Progenitor cell of endocrine pancreas (in vitro differentiated cells): ENCODE results near the gene DRC7. TPM values are rescaled to one million over a fixed set of nuclear protein-coding genes. Genes with fewer than 3 reads are reported as not detected.

Source experiments
- DNase-seq: peaks from one replicate; pipeline ENCODE4 v3.0.0; 2021; ENCODE audit warnings: low spot score; ENCODE audit not compliant: unreplicated experiment
- H3K27ac Mint-ChIP-seq: 2 replicates; pipeline ENCODE4 v1.8.0; 2021; ENCODE audit warnings: mild to moderate bottlenecking, moderate library complexity, mixed read lengths
- H3K27me3 Mint-ChIP-seq: 2 replicates; pipeline ENCODE4 v1.8.0; 2021; ENCODE audit warnings: mixed read lengths
- H3K36me3 Mint-ChIP-seq: 2 replicates; pipeline ENCODE4 v1.8.0; 2022; ENCODE audit warnings: mixed read lengths; ENCODE audit not compliant: insufficient read depth
- H3K4me1 Mint-ChIP-seq: 2 replicates; pipeline ENCODE4 v1.8.0; 2021; ENCODE audit warnings: low read depth, mixed read lengths
- H3K4me3 Mint-ChIP-seq: 2 replicates; pipeline ENCODE4 v1.8.0; 2021; ENCODE audit warnings: low read depth, mild to moderate bottlenecking, moderate library complexity, mixed read lengths
- H3K9me3 Mint-ChIP-seq: 2 replicates; pipeline ENCODE4 v1.8.0; 2021; ENCODE audit warnings: low read depth, mixed read lengths
- CTCF ChIP-seq: fragments of 200-600 bp; sonication (generic); IDR thresholded peaks from one replicate; pipeline ENCODE4 v1.5.0; 2021; ENCODE audit warnings: antibody characterized with exemption, mild to moderate bottlenecking; ENCODE audit not compliant: unreplicated experiment
- microRNA-seq: library from miRNA; unstranded; fragments of <30 nt; microRNA quantifications from one replicate; pipeline ENCODE4 v1.1.0, GENCODE V29; 2020; ENCODE audit warnings: borderline number of aligned reads; ENCODE audit not compliant: unreplicated experiment
- total RNA-seq: library from RNA; stranded (reverse); gene quantifications from 2 replicates; pipeline ENCODE4 v1.2.1, GENCODE V29; 2021

Gene DRC7
- total RNA-seq, 1 donor from 2014 or later: 6.8 TPM

- no peak for DNase-seq
- H3K4me1 Mint-ChIP-seq: no peaks in the 10 kb centered on the region
- H3K36me3 Mint-ChIP-seq: peaks cover 14% of the 10 kb centered on the region
- H3K9me3 Mint-ChIP-seq: no peaks in the 10 kb centered on the region
- peaks cover 6% of the 10 kb centered on the region for H3K27me3 Mint-ChIP-seq
- no peak overlapping the region for H3K4me3 Mint-ChIP-seq
- H3K27ac Mint-ChIP-seq: no peak overlapping the region
- no peak for TF ChIP-seq CTCF
Observed at GRCh38 chr16:57781349-57781740, 86.7 kb downstream of the DRC7 start.

Small RNA genes within 50 kb of the gene (microRNA-seq; reads per million reads assigned to microRNA genes)
- not detected for gene MIR6772

Other genes starting within 250 kb of the DRC7 start
- gene CIAPIN1, start 247.4 kb upstream of the DRC7 start, total RNA-seq: 79.3 and 83.3 TPM in 2 replicates
- 70.2 and 74.5 TPM in 2 replicates for gene COQ9, start 247.3 kb upstream of the DRC7 start, total RNA-seq
- gene POLR2C, start 232.1 kb upstream of the DRC7 start, total RNA-seq: 68.5 and 69.6 TPM in 2 replicates
- 35.0 and 38.6 TPM in 2 replicates for gene DOK4, start 208.3 kb upstream of the DRC7 start, total RNA-seq
- gene CCDC102A, start 158.2 kb upstream of the DRC7 start, total RNA-seq: 15.6 and 16.9 TPM in 2 replicates
- gene ADGRG5, start 152.2 kb upstream of the DRC7 start, total RNA-seq: 1.6 and 1.9 TPM in 2 replicates
- gene ADGRG1, start 66.2 kb upstream of the DRC7 start, total RNA-seq: 19.7 and 26.2 TPM in 2 replicates
- not detected in 2 replicates for gene ADGRG3, start 26.5 kb upstream of the DRC7 start, total RNA-seq
- gene KATNB1, start 41.0 kb downstream of the DRC7 start, total RNA-seq: 32.0 and 34.8 TPM in 2 replicates
- gene KIFC3, start 107.7 kb downstream of the DRC7 start, total RNA-seq: 27.6 and 34.5 TPM in 2 replicates